Measurements from ENCODE around the gene ATP6V0A1.
"Not testable (repeated sequence)": the region's sequence is repeated elsewhere in the genome, so short reads cannot be mapped to it uniquely, and the experiment has no call there.

ATP6V0A1 gene

DNA sequence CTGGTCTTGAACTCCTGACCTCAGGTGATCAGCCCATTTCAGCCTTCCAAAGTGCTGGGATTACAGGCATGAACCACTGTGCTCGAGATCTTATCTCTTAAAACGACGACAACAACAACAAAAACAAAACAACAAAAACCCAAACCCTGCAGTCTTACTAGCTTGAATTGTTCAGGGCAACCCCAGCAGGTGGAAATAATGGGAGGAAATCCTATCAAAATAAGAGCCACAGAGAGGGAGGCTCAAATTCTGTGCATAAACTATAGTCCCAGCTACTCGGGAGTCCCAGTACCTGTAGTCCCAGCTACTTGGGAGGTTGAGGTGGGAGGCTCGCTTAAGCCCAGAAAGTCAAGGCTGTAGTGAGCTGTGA, 16.5 kb upstream of the ATP6V0A1 start:
- no peaks in the 10 kb centered on the region for H3K4me1 ChIP-seq (ENCODE audit: control insufficient read depth, low read depth, low read length)
- no peak overlapping the region for H4K5ac ChIP-seq (ENCODE audit: low read length)
- H3K23ac ChIP-seq (ENCODE audit: low read length): no peak overlapping the region
- no peak overlapping the region for H3K18ac ChIP-seq (ENCODE audit: low read length)
- no peak overlapping the region for H3K4ac ChIP-seq (ENCODE audit: low read depth, low read length)
- H3K4me3 ChIP-seq (ENCODE audit: low read length): no peak overlapping the region
- H4K8ac ChIP-seq (ENCODE audit: low read depth, low read length): no peak overlapping the region
- H2BK120ac ChIP-seq (ENCODE audit: low read depth, low read length): no peak overlapping the region
- H2BK15ac ChIP-seq (replicated peaks; ENCODE audit: low read depth): no peak overlapping the region
- no CpG with 5 or more reads among the region's 5 CpGs for WGBS (ENCODE audit: extremely low coverage, insufficient coverage, low lambda C conversion rate)
- no peak overlapping the region for H3K9ac ChIP-seq (ENCODE audit: low read length)
- no peaks in the 10 kb centered on the region for H3K27me3 ChIP-seq (ENCODE audit: insufficient read depth, low read length, poor library complexity)
- H3K36me3 ChIP-seq (ENCODE audit: control insufficient read depth, insufficient read depth, low read length): no peaks in the 10 kb centered on the region
- no peak overlapping the region for H3K56ac ChIP-seq (ENCODE audit: low read length)
- no peak overlapping the region for H2BK5ac ChIP-seq (ENCODE audit: low read length)
- no peak overlapping the region for H3K4me2 ChIP-seq (ENCODE audit: low read length)
- DNase-seq: peak; percentile 51
- H3K27ac ChIP-seq (ENCODE audit: low read depth, low read length): no peak overlapping the region
- no peak overlapping the region for H2AK5ac ChIP-seq (ENCODE audit: low read length)
- H3K79me1 ChIP-seq (ENCODE audit: low read length): no peaks in the 10 kb centered on the region
- H3K79me2 ChIP-seq (ENCODE audit: control insufficient read depth, insufficient read depth, low read length): no peaks in the 10 kb centered on the region

DNA sequence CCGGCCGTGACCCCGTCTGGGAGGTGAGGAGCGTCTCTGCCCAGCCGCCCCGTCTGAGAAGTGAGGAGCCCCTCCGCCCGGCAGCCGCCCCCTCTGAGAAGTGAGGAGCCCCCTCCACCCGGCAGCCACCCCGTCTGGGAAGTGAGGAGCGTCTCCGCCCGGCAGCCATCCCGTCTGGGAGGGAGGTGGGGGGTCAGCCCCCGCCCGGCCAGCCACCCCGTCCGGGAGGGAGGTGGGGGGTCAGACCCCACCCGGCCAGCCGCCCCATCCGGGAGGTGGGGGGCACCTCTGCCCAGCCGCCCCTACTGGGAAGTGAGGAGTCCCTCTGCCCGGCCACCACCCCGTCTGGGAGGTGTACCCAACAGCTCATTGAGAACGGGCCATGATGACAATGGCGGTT, 9.5 kb upstream of the ATP6V0A1 start:
- H4K8ac ChIP-seq (ENCODE audit: low read depth, low read length); H3K79me1 ChIP-seq (ENCODE audit: low read length); H2BK5ac ChIP-seq (ENCODE audit: low read length); H3K4ac ChIP-seq (ENCODE audit: low read depth, low read length); H3K4me3 ChIP-seq (ENCODE audit: low read length); H2BK15ac ChIP-seq (replicated peaks; ENCODE audit: low read depth); DNase-seq; H3K79me2 ChIP-seq (ENCODE audit: control insufficient read depth, insufficient read depth, low read length); H4K5ac ChIP-seq (ENCODE audit: low read length); H3K4me2 ChIP-seq (ENCODE audit: low read length); H2BK120ac ChIP-seq (ENCODE audit: low read depth, low read length); H3K27me3 ChIP-seq (ENCODE audit: insufficient read depth, low read length, poor library complexity); H3K18ac ChIP-seq (ENCODE audit: low read length); H3K23ac ChIP-seq (ENCODE audit: low read length); H3K27ac ChIP-seq (ENCODE audit: low read depth, low read length); H3K4me1 ChIP-seq (ENCODE audit: control insufficient read depth, low read depth, low read length); H3K36me3 ChIP-seq (ENCODE audit: control insufficient read depth, insufficient read depth, low read length); H3K56ac ChIP-seq (ENCODE audit: low read length); H3K9ac ChIP-seq (ENCODE audit: low read length); H2AK5ac ChIP-seq (ENCODE audit: low read length): not testable (repeated sequence)
- WGBS (ENCODE audit: extremely low coverage, insufficient coverage, low lambda C conversion rate): no CpG with 5 or more reads among the region's 27 CpGs

DNA sequence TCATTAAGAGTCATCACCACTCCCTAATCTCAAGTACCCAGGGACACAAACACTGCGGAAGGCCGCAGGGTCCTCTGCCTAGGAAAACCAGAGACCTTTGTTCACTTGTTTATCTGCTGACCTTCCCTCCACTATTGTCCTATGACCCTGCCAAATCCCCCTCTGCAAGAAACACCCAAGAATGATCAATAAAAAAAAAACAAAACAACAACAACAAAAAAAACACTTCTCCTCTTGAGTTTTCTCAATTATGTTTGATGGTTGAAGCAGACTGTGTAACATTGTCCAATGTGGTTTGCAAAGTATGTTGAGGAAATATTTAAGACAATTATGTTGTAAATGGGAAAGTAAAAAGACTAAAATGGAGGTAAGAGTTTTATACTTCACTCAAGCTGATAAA, 8.8 kb upstream of the ATP6V0A1 start:
- no CpG with 5 or more reads among the region's 2 CpGs for WGBS (ENCODE audit: extremely low coverage, insufficient coverage, low lambda C conversion rate)
- not testable (repeated sequence) for H3K79me1 ChIP-seq (ENCODE audit: low read length); H3K23ac ChIP-seq (ENCODE audit: low read length); H3K4me1 ChIP-seq (ENCODE audit: control insufficient read depth, low read depth, low read length); H3K4ac ChIP-seq (ENCODE audit: low read depth, low read length); H3K4me2 ChIP-seq (ENCODE audit: low read length); DNase-seq; H4K8ac ChIP-seq (ENCODE audit: low read depth, low read length); H3K9ac ChIP-seq (ENCODE audit: low read length); H3K36me3 ChIP-seq (ENCODE audit: control insufficient read depth, insufficient read depth, low read length); H3K4me3 ChIP-seq (ENCODE audit: low read length); H2BK5ac ChIP-seq (ENCODE audit: low read length); H2AK5ac ChIP-seq (ENCODE audit: low read length); H2BK15ac ChIP-seq (replicated peaks; ENCODE audit: low read depth); H2BK120ac ChIP-seq (ENCODE audit: low read depth, low read length); H3K27me3 ChIP-seq (ENCODE audit: insufficient read depth, low read length, poor library complexity); H3K27ac ChIP-seq (ENCODE audit: low read depth, low read length); H3K79me2 ChIP-seq (ENCODE audit: control insufficient read depth, insufficient read depth, low read length); H3K56ac ChIP-seq (ENCODE audit: low read length); H3K18ac ChIP-seq (ENCODE audit: low read length); H4K5ac ChIP-seq (ENCODE audit: low read length)

DNA sequence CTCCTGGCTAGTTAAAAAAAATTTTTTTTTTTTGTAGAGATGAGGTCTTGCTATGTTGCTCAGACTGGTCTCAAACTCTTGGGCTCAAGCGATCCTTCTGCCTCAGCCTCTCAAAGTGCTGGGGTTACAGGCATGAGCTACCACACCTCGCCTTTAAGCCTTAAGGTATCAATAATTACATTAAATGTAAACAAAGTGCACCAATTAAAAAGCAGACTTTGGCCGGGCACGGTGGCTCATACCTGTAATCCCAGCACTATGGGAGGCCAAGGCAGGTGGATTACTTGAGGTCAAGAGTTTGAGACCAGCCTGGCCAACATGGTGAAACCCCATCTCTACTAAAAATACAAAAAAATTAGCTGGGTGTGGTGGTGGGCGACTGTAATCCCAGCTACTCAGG, 7.4 kb upstream of the ATP6V0A1 start:
- not testable (repeated sequence) for H3K79me2 ChIP-seq (ENCODE audit: control insufficient read depth, insufficient read depth, low read length); H3K36me3 ChIP-seq (ENCODE audit: control insufficient read depth, insufficient read depth, low read length); H3K9ac ChIP-seq (ENCODE audit: low read length); H3K27ac ChIP-seq (ENCODE audit: low read depth, low read length); H2AK5ac ChIP-seq (ENCODE audit: low read length); H2BK120ac ChIP-seq (ENCODE audit: low read depth, low read length); H3K4me2 ChIP-seq (ENCODE audit: low read length); H4K5ac ChIP-seq (ENCODE audit: low read length); H3K79me1 ChIP-seq (ENCODE audit: low read length); H2BK15ac ChIP-seq (replicated peaks; ENCODE audit: low read depth); H2BK5ac ChIP-seq (ENCODE audit: low read length); H3K23ac ChIP-seq (ENCODE audit: low read length); H3K27me3 ChIP-seq (ENCODE audit: insufficient read depth, low read length, poor library complexity); H4K8ac ChIP-seq (ENCODE audit: low read depth, low read length); H3K4ac ChIP-seq (ENCODE audit: low read depth, low read length); H3K4me3 ChIP-seq (ENCODE audit: low read length); H3K56ac ChIP-seq (ENCODE audit: low read length); H3K18ac ChIP-seq (ENCODE audit: low read length); H3K4me1 ChIP-seq (ENCODE audit: control insufficient read depth, low read depth, low read length); DNase-seq
- no CpG with 5 or more reads among the region's 5 CpGs for WGBS (ENCODE audit: extremely low coverage, insufficient coverage, low lambda C conversion rate)

DNA sequence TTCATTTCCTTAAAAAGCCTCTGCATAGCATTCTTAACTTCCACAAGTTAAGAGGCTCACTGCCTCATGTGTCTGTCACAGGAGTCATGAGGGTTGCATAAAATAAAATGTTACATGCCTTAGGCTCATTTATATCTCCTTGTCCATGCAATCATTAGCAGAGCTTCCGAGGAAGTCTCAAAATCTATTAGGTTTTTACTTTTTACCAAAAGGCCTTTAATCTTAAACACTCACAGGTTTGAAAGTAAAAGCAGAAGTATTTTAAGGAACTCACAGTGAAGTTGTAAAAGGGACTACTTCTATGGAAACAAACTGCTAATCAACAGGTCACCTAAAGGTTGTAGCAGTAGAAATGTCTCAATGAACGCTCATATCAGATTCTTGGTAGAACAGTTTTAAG, 5.2 kb upstream of the ATP6V0A1 start:
- WGBS (ENCODE audit: extremely low coverage, insufficient coverage, low lambda C conversion rate): no CpG with 5 or more reads among the region's 2 CpGs
- H3K4ac ChIP-seq (ENCODE audit: low read depth, low read length): no peak overlapping the region
- H3K56ac ChIP-seq (ENCODE audit: low read length): no peak overlapping the region
- H3K9ac ChIP-seq (ENCODE audit: low read length): no peak overlapping the region
- H3K18ac ChIP-seq (ENCODE audit: low read length): no peak overlapping the region
- H3K4me3 ChIP-seq (ENCODE audit: low read length): no peak overlapping the region
- H3K4me2 ChIP-seq (ENCODE audit: low read length): no peak overlapping the region
- H2BK120ac ChIP-seq (ENCODE audit: low read depth, low read length): no peak overlapping the region
- no peaks in the 10 kb centered on the region for H3K36me3 ChIP-seq (ENCODE audit: control insufficient read depth, insufficient read depth, low read length)
- no peak overlapping the region for H4K5ac ChIP-seq (ENCODE audit: low read length)
- H3K79me2 ChIP-seq (ENCODE audit: control insufficient read depth, insufficient read depth, low read length): no peaks in the 10 kb centered on the region
- DNase-seq: no peak
- H3K23ac ChIP-seq (ENCODE audit: low read length): no peak overlapping the region
- H3K27ac ChIP-seq (ENCODE audit: low read depth, low read length): no peak overlapping the region
- H2BK5ac ChIP-seq (ENCODE audit: low read length): no peak overlapping the region
- no peak overlapping the region for H2AK5ac ChIP-seq (ENCODE audit: low read length)
- no peaks in the 10 kb centered on the region for H3K27me3 ChIP-seq (ENCODE audit: insufficient read depth, low read length, poor library complexity)
- H2BK15ac ChIP-seq (replicated peaks; ENCODE audit: low read depth): no peak overlapping the region
- no peak overlapping the region for H4K8ac ChIP-seq (ENCODE audit: low read depth, low read length)
- H3K79me1 ChIP-seq (ENCODE audit: low read length): no peaks in the 10 kb centered on the region
- H3K4me1 ChIP-seq (ENCODE audit: control insufficient read depth, low read depth, low read length): no peaks in the 10 kb centered on the region

DNA sequence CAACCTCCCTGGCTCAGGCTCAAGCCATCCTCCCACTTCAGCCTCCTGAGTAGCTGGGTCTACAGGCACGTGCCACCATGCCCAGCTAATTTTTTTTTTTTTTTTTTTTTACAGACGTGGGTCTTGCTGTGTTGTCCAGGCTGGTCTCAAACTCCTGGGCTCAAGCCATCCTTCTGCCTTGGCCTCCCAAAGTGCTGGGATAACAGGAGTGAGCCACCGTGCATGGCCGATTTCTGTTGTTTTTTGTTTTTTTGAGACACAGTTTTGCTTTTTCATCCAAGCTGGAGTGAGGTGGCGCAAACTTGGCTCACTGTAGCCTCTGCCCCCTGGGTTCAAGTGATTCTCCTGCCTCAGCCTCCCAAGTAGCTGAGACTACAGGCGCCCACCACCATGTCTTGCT, 3.7 kb upstream of the ATP6V0A1 start:
- H3K36me3 ChIP-seq (ENCODE audit: control insufficient read depth, insufficient read depth, low read length); H4K8ac ChIP-seq (ENCODE audit: low read depth, low read length); H3K9ac ChIP-seq (ENCODE audit: low read length); H3K4me3 ChIP-seq (ENCODE audit: low read length); H3K79me2 ChIP-seq (ENCODE audit: control insufficient read depth, insufficient read depth, low read length); H3K4me1 ChIP-seq (ENCODE audit: control insufficient read depth, low read depth, low read length); H3K56ac ChIP-seq (ENCODE audit: low read length); H3K27ac ChIP-seq (ENCODE audit: low read depth, low read length); H3K79me1 ChIP-seq (ENCODE audit: low read length); H2BK120ac ChIP-seq (ENCODE audit: low read depth, low read length); H3K18ac ChIP-seq (ENCODE audit: low read length); H3K4ac ChIP-seq (ENCODE audit: low read depth, low read length); H3K27me3 ChIP-seq (ENCODE audit: insufficient read depth, low read length, poor library complexity); H2BK5ac ChIP-seq (ENCODE audit: low read length); DNase-seq; H2BK15ac ChIP-seq (replicated peaks; ENCODE audit: low read depth); H3K4me2 ChIP-seq (ENCODE audit: low read length); H2AK5ac ChIP-seq (ENCODE audit: low read length); H3K23ac ChIP-seq (ENCODE audit: low read length); H4K5ac ChIP-seq (ENCODE audit: low read length): not testable (repeated sequence)
- no CpG with 5 or more reads among the region's 6 CpGs for WGBS (ENCODE audit: extremely low coverage, insufficient coverage, low lambda C conversion rate)
